ENCODE measurements around the gene MID1. TPM values are rescaled to one million over a fixed set of nuclear protein-coding genes. Genes with fewer than 3 reads are reported as not detected.

MID1 gene
- total RNA-seq, 1 donor from 2014 or later, result 0.18 TPM

DNA sequence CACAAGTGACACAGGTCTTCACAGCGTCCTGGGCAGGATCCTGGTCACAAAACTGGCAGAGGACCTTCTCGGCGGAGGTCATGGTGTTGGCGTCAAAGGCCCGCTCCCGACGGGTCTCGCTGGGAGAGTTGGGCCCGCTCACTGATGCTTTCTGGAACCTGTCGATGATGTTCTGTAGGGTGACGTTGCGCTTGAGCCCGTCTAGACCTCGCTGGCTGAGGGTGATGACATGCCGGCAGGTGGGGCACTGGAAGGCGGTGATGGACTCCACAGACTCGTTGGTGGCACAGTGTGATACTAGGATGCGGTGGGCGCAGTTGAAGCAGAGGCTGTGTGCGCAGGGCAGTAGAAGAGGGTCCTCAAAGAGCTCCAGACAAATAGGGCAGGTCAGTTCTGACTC lies 53.2 kb downstream of the MID1 start:
- Mint-ChIP-seq H3K4me3 (no peak overlapping the region), H3K9me3 (no peaks in the 10 kb centered on the region), H3K27me3 (no peaks in the 10 kb centered on the region), H3K27ac (no peak overlapping the region), H3K36me3 (ENCODE audit: low read depth) (no peaks in the 10 kb centered on the region), H3K4me1 (no peaks in the 10 kb centered on the region)
- TF ChIP-seq, protein P1, sequence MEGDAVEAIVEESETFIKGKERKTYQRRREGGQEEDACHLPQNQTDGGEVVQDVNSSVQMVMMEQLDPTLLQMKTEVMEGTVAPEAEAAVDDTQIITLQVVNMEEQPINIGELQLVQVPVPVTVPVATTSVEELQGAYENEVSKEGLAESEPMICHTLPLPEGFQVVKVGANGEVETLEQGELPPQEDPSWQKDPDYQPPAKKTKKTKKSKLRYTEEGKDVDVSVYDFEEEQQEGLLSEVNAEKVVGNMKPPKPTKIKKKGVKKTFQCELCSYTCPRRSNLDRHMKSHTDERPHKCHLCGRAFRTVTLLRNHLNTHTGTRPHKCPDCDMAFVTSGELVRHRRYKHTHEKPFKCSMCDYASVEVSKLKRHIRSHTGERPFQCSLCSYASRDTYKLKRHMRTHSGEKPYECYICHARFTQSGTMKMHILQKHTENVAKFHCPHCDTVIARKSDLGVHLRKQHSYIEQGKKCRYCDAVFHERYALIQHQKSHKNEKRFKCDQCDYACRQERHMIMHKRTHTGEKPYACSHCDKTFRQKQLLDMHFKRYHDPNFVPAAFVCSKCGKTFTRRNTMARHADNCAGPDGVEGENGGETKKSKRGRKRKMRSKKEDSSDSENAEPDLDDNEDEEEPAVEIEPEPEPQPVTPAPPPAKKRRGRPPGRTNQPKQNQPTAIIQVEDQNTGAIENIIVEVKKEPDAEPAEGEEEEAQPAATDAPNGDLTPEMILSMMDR (IDR thresholded peaks at IDR 0.05), result no peak
- intact Hi-C loops (cut with micrococcal nuclease), result no loop called here
- DNase-seq (no peak), ATAC-seq (ENCODE audit: low read depth) (no peak)
- POLR2A ChIA-PET, result no interaction called here
- CTCF ChIA-PET, result no interaction called here

DNA sequence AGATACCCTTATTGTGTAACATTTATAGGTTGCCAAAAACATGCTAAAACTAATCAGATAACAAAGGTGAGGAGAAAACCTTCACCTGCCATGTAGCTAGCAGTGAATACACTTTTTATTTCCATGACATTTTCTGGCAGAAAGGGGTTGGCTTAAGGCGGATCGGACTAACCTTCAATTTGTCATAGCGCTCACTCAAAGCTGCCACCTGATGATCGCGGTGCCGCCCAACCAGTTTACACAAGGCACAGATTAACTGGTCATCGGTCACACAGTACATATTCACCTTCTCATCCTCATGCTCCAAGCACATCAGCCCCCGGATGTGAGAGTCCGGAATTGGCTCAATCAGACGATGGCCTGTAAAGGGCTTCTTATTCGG lies 53.7 kb downstream of the MID1 start:
- ChIA-PET CTCF (no interaction called here), POLR2A (no interaction called here)
- no peak for ATAC-seq (ENCODE audit: low read depth)
- no peaks in the 10 kb centered on the region for H3K36me3 Mint-ChIP-seq (ENCODE audit: low read depth)
- H3K4me3 Mint-ChIP-seq, result no peak overlapping the region
- H3K27me3 Mint-ChIP-seq, result no peaks in the 10 kb centered on the region
- intact Hi-C loops (cut with micrococcal nuclease), result no loop called here
- H3K27ac Mint-ChIP-seq, result no peak overlapping the region
- no peaks in the 10 kb centered on the region for H3K9me3 Mint-ChIP-seq
- no peak for DNase-seq
- TF ChIP-seq, protein P1 (IDR thresholded peaks at IDR 0.05), result no peak
- no peaks in the 10 kb centered on the region for H3K4me1 Mint-ChIP-seq

DNA sequence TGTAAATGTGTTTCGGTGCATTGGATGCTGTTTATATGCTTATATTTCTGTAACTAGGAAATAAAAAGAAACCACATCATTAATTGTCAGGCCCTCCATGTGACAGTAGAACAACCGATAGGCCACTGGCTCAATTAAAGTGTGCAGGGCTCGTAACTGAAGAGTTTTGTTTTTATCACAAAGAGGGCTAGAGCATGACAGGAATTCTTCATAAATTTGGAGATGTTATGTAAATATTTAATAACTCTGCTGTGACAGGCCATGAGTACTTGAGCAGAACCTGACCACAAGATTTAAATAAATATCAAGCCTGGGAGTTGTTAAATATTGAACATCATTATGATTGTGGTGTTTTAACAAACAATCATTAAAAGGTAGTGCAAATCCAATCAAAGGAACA lies 55.9 kb downstream of the MID1 start:
- Mint-ChIP-seq H3K4me1 (no peaks in the 10 kb centered on the region), H3K27me3 (no peaks in the 10 kb centered on the region), H3K4me3 (no peak overlapping the region), H3K36me3 (ENCODE audit: low read depth) (no peaks in the 10 kb centered on the region), H3K9me3 (no peaks in the 10 kb centered on the region), H3K27ac (no peak overlapping the region)
- intact Hi-C loops (cut with micrococcal nuclease), result no loop called here
- DNase-seq (no peak), ATAC-seq (ENCODE audit: low read depth) (no peak)
- TF ChIP-seq, protein P1 (IDR thresholded peaks at IDR 0.05), result no peak
- CTCF ChIA-PET, result no interaction called here
- POLR2A ChIA-PET, result no interaction called here

DNA sequence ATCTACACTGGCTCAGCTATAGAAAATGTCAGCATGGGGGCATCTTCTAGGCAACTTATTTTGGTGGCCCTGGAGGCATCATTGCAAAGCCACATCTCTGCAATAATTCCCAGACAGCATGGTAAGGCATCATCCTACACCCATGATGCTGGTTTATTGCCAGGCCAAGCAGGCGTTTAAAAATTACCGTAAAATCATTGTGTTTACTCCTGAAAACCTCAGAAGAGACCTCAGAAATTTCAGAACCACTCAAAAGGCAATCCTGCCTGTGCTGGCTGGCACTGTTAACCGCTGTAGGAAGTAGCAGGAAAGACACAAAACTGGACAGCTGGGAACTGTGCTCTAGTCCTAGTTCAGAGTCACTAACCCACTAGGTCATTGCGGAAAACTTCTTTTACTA lies 63.2 kb downstream of the MID1 start:
- Mint-ChIP-seq H3K36me3 (ENCODE audit: low read depth) (no peaks in the 10 kb centered on the region), H3K27ac (no peak overlapping the region), H3K9me3 (no peaks in the 10 kb centered on the region), H3K27me3 (peaks cover 2% of the 10 kb centered on the region), H3K4me1 (no peaks in the 10 kb centered on the region), H3K4me3 (no peak overlapping the region)
- intact Hi-C loops (cut with micrococcal nuclease), result no loop called here
- ATAC-seq (ENCODE audit: low read depth), result no peak
- no peak for DNase-seq
- TF ChIP-seq, protein P1 (IDR thresholded peaks at IDR 0.05), result no peak
- CTCF ChIA-PET, result no interaction called here
- POLR2A ChIA-PET, result no interaction called here

DNA sequence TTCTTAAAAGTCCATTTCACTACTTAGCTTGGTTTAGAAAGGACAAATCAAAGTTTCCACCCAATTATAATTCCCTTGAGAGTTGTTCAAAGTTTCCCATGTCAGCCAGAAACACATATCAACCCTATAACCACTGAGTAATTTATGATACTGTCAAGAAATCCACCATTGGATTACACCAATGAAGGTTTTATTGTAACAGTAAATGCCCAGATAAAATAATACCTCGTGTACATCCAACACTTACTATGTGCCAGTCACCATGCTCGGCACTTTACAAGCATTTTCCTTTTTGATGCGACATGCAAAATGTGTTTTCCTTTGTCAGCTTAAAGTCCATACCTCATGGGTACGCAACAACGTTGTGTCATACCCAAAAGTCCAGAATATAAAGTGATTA lies 64.0 kb downstream of the MID1 start:
- ChIA-PET CTCF (no interaction called here), POLR2A (no interaction called here)
- DNase-seq (no peak), ATAC-seq (ENCODE audit: low read depth) (no peak)
- Mint-ChIP-seq H3K4me1 (no peaks in the 10 kb centered on the region), H3K9me3 (no peaks in the 10 kb centered on the region), H3K27me3 (peaks cover 2% of the 10 kb centered on the region), H3K36me3 (ENCODE audit: low read depth) (no peaks in the 10 kb centered on the region), H3K4me3 (no peak overlapping the region), H3K27ac (no peak overlapping the region)
- intact Hi-C loops (cut with micrococcal nuclease), result no loop called here
- TF ChIP-seq, protein P1 (IDR thresholded peaks at IDR 0.05), result no peak
